Stomach (tissue), 4 donors: ENCODE data around the gene MEIOSIN.

ENCODE experiments used
- POLR2AphosphoS5 ChIP-seq, 3 donors: sonication (generic); formaldehyde crosslinking; IDR thresholded peaks; one replicate each; pipeline ENCODE4 v1.6.1; 2016; ENCODE audit warnings: antibody characterized with exemption in 3 of 3
- TF ChIP-seq, protein P1 (sequence below), 7 experiments: fragments of 450-650 bp in 4 of 7; fragments of 200-600 bp in 3 of 7; sonication (generic) in 3 of 7; IDR thresholded peaks; one replicate each; pipeline ENCODE4 v1.5.1; 2016 to 2019; ENCODE audit warnings: antibody characterized with exemption in 7 of 7, control low read depth in 2 of 7, mild to moderate bottlenecking in 1 of 7

DNA sequence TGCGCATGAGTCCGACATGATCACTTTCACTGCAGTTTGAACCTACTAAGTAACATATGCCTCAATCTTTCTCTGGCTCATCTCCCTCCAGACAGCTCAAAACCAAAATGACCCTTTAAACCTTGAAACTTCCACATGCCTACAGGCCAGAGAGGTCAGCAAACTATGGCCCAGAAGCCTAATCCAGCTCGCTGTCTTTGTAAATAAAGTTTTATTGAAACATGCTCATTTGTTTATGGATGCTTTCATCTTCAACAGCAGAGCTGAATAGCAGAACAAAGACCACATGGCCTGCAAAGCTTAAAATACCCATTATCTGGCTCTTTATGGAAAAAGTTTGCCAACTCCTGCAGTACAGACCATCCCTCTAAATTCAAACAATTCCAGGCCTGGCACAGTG is 18.1 kb upstream of the MEIOSIN start:
- TF ChIP-seq, protein P1, sequence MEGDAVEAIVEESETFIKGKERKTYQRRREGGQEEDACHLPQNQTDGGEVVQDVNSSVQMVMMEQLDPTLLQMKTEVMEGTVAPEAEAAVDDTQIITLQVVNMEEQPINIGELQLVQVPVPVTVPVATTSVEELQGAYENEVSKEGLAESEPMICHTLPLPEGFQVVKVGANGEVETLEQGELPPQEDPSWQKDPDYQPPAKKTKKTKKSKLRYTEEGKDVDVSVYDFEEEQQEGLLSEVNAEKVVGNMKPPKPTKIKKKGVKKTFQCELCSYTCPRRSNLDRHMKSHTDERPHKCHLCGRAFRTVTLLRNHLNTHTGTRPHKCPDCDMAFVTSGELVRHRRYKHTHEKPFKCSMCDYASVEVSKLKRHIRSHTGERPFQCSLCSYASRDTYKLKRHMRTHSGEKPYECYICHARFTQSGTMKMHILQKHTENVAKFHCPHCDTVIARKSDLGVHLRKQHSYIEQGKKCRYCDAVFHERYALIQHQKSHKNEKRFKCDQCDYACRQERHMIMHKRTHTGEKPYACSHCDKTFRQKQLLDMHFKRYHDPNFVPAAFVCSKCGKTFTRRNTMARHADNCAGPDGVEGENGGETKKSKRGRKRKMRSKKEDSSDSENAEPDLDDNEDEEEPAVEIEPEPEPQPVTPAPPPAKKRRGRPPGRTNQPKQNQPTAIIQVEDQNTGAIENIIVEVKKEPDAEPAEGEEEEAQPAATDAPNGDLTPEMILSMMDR (IDR thresholded peaks at IDR 0.05) = no peak
- TF ChIP-seq POLR2AphosphoS5 (IDR thresholded peaks at IDR 0.05) = no peak
